Mammary epithelial cell (primary cell): Measurements from ENCODE around the gene RAD51B.

Experiments used
- EZH2 ChIP-seq: IDR thresholded peaks from 2 replicates; pipeline ENCODE4 v1.6.1; 2012; ENCODE audit warnings: low read length, inconsistent platforms, borderline replicate concordance
- TF ChIP-seq, protein P1 (sequence below), 2 donors: IDR thresholded peaks in 1 of 2; conservative IDR thresholded peaks in 1 of 2; 2 replicates each; pipeline ENCODE4 v1.5.1; 2011 to 2012; ENCODE audit warnings: inconsistent platforms in 2 of 2, low read length in 2 of 2, mild to moderate bottlenecking in 2 of 2, control low read depth in 1 of 2, low read depth in 1 of 2; ENCODE audit not compliant: insufficient read depth in 1 of 2; ENCODE audit errors: extremely low read depth in 1 of 2

DNA sequence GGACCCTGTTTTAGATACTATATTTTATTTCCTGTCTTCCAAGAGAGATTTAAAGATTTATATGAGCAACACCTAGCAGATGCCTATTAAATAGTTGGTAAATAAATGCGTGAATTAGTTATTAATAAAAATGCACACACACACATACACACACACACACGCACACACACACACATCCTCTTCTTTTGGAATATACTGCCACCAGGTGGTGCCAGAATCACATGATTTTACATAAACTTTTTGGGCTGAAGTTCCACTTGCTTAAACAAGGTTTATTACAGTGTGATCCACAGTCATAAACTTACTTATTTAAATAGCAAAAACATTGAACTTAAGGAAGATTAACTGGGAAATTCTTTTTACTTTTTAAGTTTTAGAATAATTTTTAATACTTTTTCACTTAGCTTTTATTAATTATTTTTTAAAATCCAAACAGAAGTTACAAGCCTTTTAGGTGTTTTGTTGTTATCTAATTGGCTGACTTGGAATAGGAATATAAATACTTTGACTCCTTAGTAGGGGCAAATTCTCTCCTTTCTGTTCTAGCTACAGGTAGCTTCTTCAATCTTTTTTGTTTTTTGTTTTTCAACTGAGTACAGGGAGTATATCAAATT, 17.5 kb downstream of the RAD51B start:
- TF ChIP-seq, protein P1, sequence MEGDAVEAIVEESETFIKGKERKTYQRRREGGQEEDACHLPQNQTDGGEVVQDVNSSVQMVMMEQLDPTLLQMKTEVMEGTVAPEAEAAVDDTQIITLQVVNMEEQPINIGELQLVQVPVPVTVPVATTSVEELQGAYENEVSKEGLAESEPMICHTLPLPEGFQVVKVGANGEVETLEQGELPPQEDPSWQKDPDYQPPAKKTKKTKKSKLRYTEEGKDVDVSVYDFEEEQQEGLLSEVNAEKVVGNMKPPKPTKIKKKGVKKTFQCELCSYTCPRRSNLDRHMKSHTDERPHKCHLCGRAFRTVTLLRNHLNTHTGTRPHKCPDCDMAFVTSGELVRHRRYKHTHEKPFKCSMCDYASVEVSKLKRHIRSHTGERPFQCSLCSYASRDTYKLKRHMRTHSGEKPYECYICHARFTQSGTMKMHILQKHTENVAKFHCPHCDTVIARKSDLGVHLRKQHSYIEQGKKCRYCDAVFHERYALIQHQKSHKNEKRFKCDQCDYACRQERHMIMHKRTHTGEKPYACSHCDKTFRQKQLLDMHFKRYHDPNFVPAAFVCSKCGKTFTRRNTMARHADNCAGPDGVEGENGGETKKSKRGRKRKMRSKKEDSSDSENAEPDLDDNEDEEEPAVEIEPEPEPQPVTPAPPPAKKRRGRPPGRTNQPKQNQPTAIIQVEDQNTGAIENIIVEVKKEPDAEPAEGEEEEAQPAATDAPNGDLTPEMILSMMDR (conservative IDR thresholded peaks at IDR 0.05 in 1 of 2, IDR thresholded peaks at IDR 0.05 in 1 of 2; ENCODE audit: extremely low read depth in 1 of 2, insufficient read depth in 1 of 2, low read depth in 1 of 2, low read length in 2 of 2) = peak; percentile 67 to 76
- no peak for TF ChIP-seq EZH2
